Ovary (tissue), 3 donors: ENCODE results near the gene ARID5B.

Source experiments
- EP300 ChIP-seq: sonication (generic); formaldehyde crosslinking; IDR thresholded peaks from one replicate; pipeline ENCODE4 v1.6.1; 2017; ENCODE audit warnings: antibody characterized with exemption
- POLR2A ChIP-seq: fragments of 450-650 bp; IDR thresholded peaks from one replicate; pipeline ENCODE4 v1.6.1; 2017; ENCODE audit warnings: antibody characterized with exemption, mild to moderate bottlenecking, moderate library complexity
- TF ChIP-seq, protein P1 (sequence below), 3 donors: fragments of 450-650 bp in 2 of 3; fragments of 200-600 bp in 1 of 3; IDR thresholded peaks; one replicate each; pipeline versions ENCODE4 v1.5.1 to v1.8.0; 2016 to 2022; ENCODE audit warnings: antibody characterized with exemption in 3 of 3, mild to moderate bottlenecking in 1 of 3
- donor health status: DM: no; HTN: no; CAD: no.

- TF ChIP-seq POLR2A (no peak), EP300 (no peak)
- TF ChIP-seq, protein P1, sequence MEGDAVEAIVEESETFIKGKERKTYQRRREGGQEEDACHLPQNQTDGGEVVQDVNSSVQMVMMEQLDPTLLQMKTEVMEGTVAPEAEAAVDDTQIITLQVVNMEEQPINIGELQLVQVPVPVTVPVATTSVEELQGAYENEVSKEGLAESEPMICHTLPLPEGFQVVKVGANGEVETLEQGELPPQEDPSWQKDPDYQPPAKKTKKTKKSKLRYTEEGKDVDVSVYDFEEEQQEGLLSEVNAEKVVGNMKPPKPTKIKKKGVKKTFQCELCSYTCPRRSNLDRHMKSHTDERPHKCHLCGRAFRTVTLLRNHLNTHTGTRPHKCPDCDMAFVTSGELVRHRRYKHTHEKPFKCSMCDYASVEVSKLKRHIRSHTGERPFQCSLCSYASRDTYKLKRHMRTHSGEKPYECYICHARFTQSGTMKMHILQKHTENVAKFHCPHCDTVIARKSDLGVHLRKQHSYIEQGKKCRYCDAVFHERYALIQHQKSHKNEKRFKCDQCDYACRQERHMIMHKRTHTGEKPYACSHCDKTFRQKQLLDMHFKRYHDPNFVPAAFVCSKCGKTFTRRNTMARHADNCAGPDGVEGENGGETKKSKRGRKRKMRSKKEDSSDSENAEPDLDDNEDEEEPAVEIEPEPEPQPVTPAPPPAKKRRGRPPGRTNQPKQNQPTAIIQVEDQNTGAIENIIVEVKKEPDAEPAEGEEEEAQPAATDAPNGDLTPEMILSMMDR (IDR thresholded peaks at IDR 0.05): no peak
Observed at GRCh38 chr10:62075912-62076311, 174.4 kb downstream of the ARID5B start.
